Kidney epithelial cell (primary cell): Measurements from ENCODE around the gene TFF3. TPM values are rescaled to one million over a fixed set of nuclear protein-coding genes. Genes with fewer than 3 reads are reported as not detected.

Experiments
- DNase-seq: peaks from one replicate; pipeline ENCODE4 v3.0.0-alpha.2; 2010; ENCODE audit warnings: low read depth
- H3K27me3 ChIP-seq: 2 replicates; pipeline ENCODE4 v1.6.0; 2011; ENCODE audit warnings: low read length; ENCODE audit not compliant: control insufficient read depth, insufficient read depth
- H3K36me3 ChIP-seq: 2 replicates; pipeline ENCODE4 v1.5.1; 2011; ENCODE audit warnings: low read length; ENCODE audit not compliant: control insufficient read depth, insufficient read depth
- H3K4me3 ChIP-seq: 2 replicates; pipeline ENCODE4 v1.5.1; 2011; ENCODE audit warnings: low read depth, mild to moderate bottlenecking, control low read depth, low read length
- CTCF ChIP-seq: IDR thresholded peaks from 2 replicates; pipeline ENCODE4 v1.5.1; 2011; ENCODE audit warnings: mild to moderate bottlenecking, moderate library complexity, low read length, control low read depth, inconsistent platforms; ENCODE audit not compliant: insufficient read depth, poor library complexity, severe bottlenecking
- total RNA-seq: library from RNA; depleted of rRNA; stranded (reverse); fragments of >200 nt; gene quantifications from 2 replicates; pipeline ENCODE4 v1.2.3, GENCODE V29; 2015

Gene TFF3
- total RNA-seq, 1 donor from 2014 or later = 0.17 TPM

DNA sequence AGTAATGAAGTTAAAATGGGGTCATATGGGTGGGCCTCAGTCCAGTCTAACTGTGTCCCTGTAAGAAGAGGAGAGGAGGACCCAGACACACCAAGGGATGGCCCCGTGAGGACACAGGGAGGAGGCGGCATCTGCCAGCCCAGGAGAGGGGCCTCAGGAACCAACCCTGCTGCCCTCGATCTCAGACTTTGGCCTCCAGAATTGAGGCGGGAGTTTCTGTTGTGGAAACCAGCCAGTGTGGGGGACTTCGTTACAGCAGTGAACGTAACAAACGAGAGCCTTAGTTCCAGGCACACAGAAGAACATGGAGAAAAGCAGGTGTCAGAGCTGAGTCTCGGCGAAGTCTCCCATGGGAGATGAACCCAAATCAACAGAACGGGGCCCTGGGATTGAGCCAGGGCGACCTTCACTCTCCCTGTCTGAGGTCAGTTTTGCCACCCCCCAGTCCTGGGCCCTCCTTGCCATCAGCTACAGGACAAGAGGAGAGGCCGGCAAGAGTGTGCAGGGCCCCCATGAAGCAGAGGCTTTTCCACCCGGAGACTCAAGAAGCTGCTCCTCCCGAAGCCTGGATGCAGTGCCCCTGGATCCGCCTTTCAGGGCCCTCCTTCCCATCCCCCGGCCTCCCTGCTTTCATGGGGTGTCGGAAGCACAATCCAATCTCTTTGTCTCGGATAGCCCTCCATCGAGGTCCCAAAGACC, 36.6 kb downstream of the TFF3 start:
- TF ChIP-seq CTCF = no peak
- no peaks in the 10 kb centered on the region for H3K36me3 ChIP-seq
- DNase-seq = no peak
- H3K27me3 ChIP-seq = peaks cover 2% of the 10 kb centered on the region
- no peak overlapping the region for H3K4me3 ChIP-seq

GRCh38 chr21:42277593-42277992, 37.6 kb downstream of the TFF3 start:
- no peak for DNase-seq
- H3K4me3 ChIP-seq = no peak overlapping the region
- peaks cover 2% of the 10 kb centered on the region for H3K27me3 ChIP-seq
- no peaks in the 10 kb centered on the region for H3K36me3 ChIP-seq
- no peak for TF ChIP-seq CTCF

DNA sequence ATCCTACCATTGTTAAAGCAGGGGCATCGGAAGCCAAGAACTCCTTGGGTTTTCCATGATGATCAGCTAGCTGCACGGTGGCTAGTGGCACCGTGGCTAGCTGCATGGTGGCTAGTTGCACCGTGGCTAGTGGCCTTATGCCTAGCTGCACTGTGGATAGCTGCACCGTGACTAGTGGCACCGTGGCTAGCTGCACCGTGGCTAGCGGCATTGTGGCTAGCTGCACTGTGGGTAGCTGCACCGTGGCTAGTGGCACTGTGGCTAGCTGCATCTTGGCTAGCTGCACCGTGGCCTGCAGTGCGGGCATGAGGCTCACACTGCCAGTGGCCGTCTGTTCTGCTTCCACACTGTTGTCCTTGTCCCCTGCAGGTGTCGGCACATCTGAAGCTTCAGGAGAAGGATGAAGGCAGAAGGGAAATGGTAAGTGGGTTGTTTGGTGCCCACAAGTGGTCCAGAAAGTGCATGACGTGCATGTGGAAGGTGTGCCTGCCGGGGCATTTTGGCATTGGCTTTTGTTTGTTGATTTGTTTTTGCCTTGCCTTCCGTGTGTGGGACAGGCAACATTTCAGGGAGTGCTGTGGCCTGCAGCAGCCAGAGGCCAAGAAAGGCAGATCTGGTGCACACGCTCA, 38.6 kb downstream of the TFF3 start:
- DNase-seq = no peak
- H3K4me3 ChIP-seq = no peak overlapping the region
- no peak for TF ChIP-seq CTCF
- no peaks in the 10 kb centered on the region for H3K27me3 ChIP-seq
- H3K36me3 ChIP-seq = no peaks in the 10 kb centered on the region

DNA sequence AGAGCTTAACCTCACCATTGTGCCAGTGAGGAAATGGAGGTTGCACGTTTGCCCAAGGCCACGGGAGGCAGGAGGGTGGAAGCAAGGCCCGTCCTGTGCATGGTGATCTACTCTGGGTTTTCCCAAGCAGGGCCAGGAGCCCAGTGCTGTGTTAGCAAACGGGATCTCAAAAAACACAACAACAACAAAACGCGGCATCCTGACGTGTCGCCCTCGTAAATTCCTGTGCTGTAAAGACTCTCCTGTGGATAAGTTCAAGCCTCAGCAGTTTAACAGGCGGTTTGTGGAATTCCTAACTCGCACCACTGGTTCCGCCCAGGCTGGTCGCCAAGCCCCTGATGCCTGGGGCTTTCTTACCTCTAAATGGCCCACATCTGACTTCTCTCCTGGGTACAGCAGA, 39.1 kb downstream of the TFF3 start:
- DNase-seq = no peak
- no peaks in the 10 kb centered on the region for H3K27me3 ChIP-seq
- H3K36me3 ChIP-seq = no peaks in the 10 kb centered on the region
- TF ChIP-seq CTCF = no peak
- H3K4me3 ChIP-seq = no peak overlapping the region

- DNase-seq = no peak
- H3K4me3 ChIP-seq = no peak overlapping the region
- no peaks in the 10 kb centered on the region for H3K36me3 ChIP-seq
- H3K27me3 ChIP-seq = no peaks in the 10 kb centered on the region
- TF ChIP-seq CTCF = no peak
Observed at GRCh38 chr21:42272984-42273600, 42.1 kb downstream of the TFF3 start.
